Erythroblast (primary cell): ENCODE data around the gene HPCAL1.
A peak's percentile ranks its signal among the peaks of the same experiment; 100 is the strongest.
"Not testable (repeated sequence)": the region's sequence is repeated elsewhere in the genome, so short reads cannot be mapped to it uniquely, and the experiment has no call there.

Experiments used
- DNase-seq, 2 experiments: peaks; one replicate each; lab custom pipeline; 2025; lab: John Stamatoyannopoulos, UW
- GATA1 ChIP-seq: IDR thresholded peaks from 2 replicates; pipeline ENCODE4 v1.6.1; 2011; ENCODE audit warnings: low read depth, mild to moderate bottlenecking, control low read depth, low read length, moderate library complexity
- POLR2A ChIP-seq: IDR thresholded peaks from 2 replicates; pipeline ENCODE4 v1.6.1; 2011; ENCODE audit warnings: mild to moderate bottlenecking, low read length

HPCAL1 gene

GRCh38 chr2:10297191-10297830, 5.4 kb upstream of the HPCAL1 start:
- DNase-seq = no peak
- TF ChIP-seq POLR2A = no peak
- TF ChIP-seq GATA1 = no peak

GRCh38 chr2:10297959-10298531, 4.7 kb upstream of the HPCAL1 start:
- DNase-seq = no peak
- TF ChIP-seq POLR2A = no peak
- TF ChIP-seq GATA1 = no peak

DNA sequence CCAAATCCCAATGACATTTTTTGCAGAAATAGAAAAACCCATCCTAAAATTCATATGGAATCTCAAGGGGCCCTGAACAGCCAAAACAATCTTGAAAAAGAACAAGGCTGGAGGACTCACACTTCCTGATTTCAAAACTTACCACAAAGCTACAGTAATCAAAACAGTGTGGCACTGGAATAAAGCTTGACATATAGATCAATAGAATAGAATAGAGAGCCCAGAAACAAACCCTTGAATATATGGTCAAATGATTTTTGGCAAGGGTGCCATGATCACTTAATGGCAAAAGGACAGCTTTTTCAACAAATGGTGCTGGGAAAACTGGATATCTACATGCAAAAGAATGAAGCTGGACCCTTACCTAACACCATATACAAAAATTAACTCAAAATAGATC, 3.9 kb upstream of the HPCAL1 start:
- not testable (repeated sequence) for DNase-seq

GRCh38 chr2:10300328-10300920, 2.3 kb upstream of the HPCAL1 start:
- DNase-seq = no peak
- TF ChIP-seq POLR2A = no peak
- no peak for TF ChIP-seq GATA1

- no peak for TF ChIP-seq POLR2A
- no peak for TF ChIP-seq GATA1
- DNase-seq = no peak
These were observed 1.4 kb upstream of the HPCAL1 start for GRCh38 chr2:10300997-10301940.

- TF ChIP-seq GATA1 (no peak), POLR2A (no peak)
- DNase-seq = no peak
These were observed 694 bp upstream of the HPCAL1 start for GRCh38 chr2:10301941-10302478.

DNA sequence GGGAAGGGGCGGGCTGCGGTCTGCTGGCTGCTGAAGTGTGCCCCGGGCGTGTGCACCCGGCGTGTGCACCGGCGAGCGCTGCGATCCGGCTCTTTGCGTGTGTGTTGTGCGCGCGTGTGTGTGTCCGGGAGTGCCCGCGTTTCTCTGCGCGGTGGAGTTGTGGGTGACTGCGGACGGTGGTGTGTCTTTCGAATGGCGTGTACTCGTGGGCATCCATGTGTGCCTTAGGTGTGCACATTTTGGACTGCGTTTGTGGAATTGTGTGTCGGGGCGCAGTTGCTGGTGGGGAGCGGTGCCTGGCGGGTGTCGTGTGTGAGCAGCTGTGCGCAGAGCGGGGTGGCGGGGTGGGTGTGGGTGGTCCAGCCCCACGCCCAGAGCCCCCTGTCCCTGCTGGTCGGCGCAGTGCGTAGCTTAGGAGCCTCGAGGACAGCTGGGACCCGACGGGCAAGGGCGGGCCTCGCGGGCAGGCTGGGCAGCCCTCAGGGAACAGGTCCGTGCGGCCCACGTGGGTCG, 533 bp downstream of the HPCAL1 start:
- DNase-seq = peak in 1 of 2 experiments; percentile 63
- TF ChIP-seq GATA1 (no peak), POLR2A (no peak)

DNA sequence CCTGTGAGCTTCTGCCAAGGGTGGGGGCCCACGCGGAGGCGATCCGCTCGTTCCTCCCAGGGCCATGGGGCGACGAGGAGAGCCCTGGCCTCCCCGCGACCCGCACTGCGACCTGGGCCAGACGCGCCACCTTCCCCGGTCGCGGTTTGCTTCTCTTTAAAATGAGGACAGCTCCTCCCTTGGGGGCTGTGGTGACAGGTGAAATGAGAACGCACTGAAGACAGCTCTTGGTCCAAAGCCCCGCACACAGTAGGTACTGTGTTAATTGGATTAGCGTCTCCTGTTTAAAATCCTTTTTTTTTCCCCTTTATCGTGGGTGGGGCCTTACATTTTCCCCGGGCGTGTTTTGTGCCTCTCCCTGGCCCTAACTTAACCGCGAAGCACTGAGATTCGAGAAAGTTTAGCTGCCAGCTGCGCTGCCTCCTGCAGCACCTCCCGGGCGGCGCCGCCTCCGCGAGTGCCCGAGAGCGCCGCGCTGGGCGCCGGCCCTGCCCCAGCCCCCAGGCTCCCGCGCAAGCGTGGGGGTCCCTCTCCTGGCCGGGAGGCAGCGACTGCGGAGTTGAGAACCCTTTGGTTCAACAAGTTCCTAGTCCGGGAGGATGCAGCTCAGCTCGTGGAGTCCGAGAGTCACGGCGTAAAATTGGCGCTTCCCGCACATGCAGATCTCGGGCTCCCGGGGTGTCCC, 1.1 kb downstream of the HPCAL1 start:
- TF ChIP-seq POLR2A = no peak
- TF ChIP-seq GATA1 = no peak
- peak; percentile 37 to 40 for DNase-seq

- DNase-seq = no peak
These were observed 2.0 kb downstream of the HPCAL1 start for GRCh38 chr2:10304458-10305253.

DNA sequence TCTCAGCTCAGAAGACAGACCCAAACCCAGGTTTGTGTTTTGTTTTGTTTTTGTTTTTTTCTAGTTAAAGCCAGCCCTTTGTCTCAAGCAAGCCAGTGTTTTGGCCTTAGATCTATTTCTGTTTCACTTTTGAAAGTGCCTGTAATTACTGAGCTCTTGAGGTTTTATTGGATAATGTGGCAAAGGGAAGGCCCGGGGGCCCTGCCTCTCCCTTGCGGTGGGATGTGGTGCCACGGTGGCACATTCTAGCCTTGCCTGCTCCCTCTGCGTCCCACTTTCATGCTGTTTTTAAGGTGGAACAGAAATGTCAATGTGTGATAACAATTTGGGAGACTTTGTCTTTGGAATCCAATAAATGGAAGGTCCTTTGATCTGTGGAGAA, 2.5 kb downstream of the HPCAL1 start:
- no peak for DNase-seq
- TF ChIP-seq GATA1 (no peak), POLR2A (no peak)

More at GRCh38 chr2:10304458-10305253, 2.0 kb downstream of the HPCAL1 start:
- TF ChIP-seq GATA1 (no peak), POLR2A (no peak)

DNA sequence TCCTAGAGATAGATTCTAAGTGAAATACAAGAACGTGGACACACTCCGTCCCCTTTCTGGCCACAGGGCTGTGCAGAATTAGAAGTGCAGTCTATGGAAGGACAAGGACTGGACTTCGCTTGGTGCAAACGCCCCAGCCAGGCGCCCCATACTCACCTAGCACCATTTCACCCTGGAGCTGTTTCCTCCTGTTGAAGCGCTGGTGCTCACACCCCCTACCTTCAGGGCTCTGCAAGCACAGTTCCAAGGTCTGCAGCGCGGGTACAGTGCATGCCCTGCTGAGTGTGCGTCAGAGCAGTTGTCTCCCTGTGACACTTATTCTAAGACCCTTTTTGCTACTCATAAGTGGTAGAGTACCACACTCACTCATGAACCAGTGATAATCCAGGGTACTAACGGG, 3.0 kb downstream of the HPCAL1 start:
- TF ChIP-seq POLR2A (no peak), GATA1 (no peak)
- DNase-seq = no peak

DNA sequence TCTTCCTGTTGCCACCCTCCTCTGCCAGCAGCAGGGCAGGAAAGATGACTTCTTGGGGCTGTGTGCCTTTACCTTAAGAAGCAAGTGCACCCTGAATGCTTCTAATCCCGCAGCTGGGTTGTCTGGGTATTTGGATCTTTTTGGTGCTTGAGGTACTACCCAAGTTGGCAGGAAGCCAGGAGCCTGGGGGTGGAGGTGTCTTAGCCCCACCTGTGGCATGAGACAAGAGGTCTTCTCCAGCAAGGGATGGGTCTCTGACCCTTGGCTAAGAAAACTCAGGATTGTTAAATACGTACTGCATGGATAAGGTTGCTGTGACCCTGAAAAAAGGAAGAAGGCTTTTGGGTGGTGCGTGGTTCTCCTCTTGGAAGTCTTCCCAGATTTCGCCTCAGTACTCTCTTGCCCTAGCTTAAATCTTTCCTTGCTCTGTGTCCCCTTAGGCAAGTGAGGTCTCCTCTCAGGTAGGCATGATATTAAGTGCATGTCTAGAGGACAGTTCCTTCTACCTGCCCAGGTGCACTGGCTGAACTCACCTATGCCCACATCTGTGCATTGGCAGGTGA, 4.3 kb downstream of the HPCAL1 start:
- TF ChIP-seq GATA1 (no peak), POLR2A (no peak)

More for the DNA sequence above, 4.3 kb downstream of the HPCAL1 start:
- DNase-seq = no peak
